AML-193 (cell line): ENCODE data around the gene RANBP3L.
"Not testable (repeated sequence)": the region's sequence is repeated elsewhere in the genome, so short reads cannot be mapped to it uniquely, and the experiment has no call there.

ENCODE experiments used
- DNase-seq, 2 experiments: peaks; one replicate each; lab custom pipeline; 2025; lab: John Stamatoyannopoulos, UW

RANBP3L gene

GRCh38 chr5:36206913-36207312 lies 94.8 kb downstream of the RANBP3L start:
- no peak for DNase-seq

GRCh38 chr5:36205329-36205728 lies 96.4 kb downstream of the RANBP3L start:
- DNase-seq: no peak

GRCh38 chr5:36202521-36202961 lies 99.2 kb downstream of the RANBP3L start:
- DNase-seq: no peak

GRCh38 chr5:36200513-36200912 lies 101.2 kb downstream of the RANBP3L start:
- DNase-seq: no peak

GRCh38 chr5:36199620-36200019 lies 102.1 kb downstream of the RANBP3L start:
- no peak for DNase-seq

- DNase-seq: not testable (repeated sequence)
These were observed 102.9 kb downstream of the RANBP3L start for GRCh38 chr5:36198783-36199182.
